Fibroblast of lung (primary cell): ENCODE data around the gene FEM1C. TPM values are rescaled to one million over a fixed set of nuclear protein-coding genes. Genes with fewer than 3 reads are reported as not detected.

Experiments used
- DNase-seq, 2 donors: peaks; one replicate each; pipeline versions ENCODE4 v3.0.0 to v3.0.0-alpha.2; 2010; ENCODE audit warnings: low read depth in 2 of 2
- H2AFZ ChIP-seq: 2 replicates; pipeline ENCODE4 v1.5.1; 2012; ENCODE audit warnings: low read length, control low read depth, inconsistent platforms
- H3K27ac ChIP-seq: 2 replicates; pipeline ENCODE4 v1.5.1; 2011; ENCODE audit warnings: low read length, control low read depth; ENCODE audit not compliant: insufficient read depth
- H3K27me3 ChIP-seq: 2 replicates; pipeline ENCODE4 v1.5.1; 2011; ENCODE audit warnings: mild to moderate bottlenecking, low read length; ENCODE audit not compliant: control insufficient read depth, insufficient read depth
- H3K36me3 ChIP-seq: 2 replicates; pipeline ENCODE4 v1.5.1; 2011; ENCODE audit warnings: low read length; ENCODE audit not compliant: control insufficient read depth, insufficient read depth
- H3K4me1 ChIP-seq: 2 replicates; pipeline ENCODE4 v1.5.1; 2011; ENCODE audit warnings: low read length; ENCODE audit not compliant: control insufficient read depth, insufficient read depth; ENCODE audit errors: extremely low read depth
- H3K4me2 ChIP-seq: 2 replicates; pipeline ENCODE4 v1.5.1; 2011; ENCODE audit warnings: low read length, control low read depth; ENCODE audit not compliant: insufficient read depth; ENCODE audit errors: extremely low read depth
- H3K4me3 ChIP-seq, 4 experiments: fragments of 200-600 bp in 1 of 4; sonication (generic) in 1 of 4; replicated peaks in 1 of 4; 2 replicates each; pipeline ENCODE4 v1.5.1; 2011 to 2016; ENCODE audit warnings: low read length in 4 of 4, low read depth in 3 of 4, mild to moderate bottlenecking in 3 of 4, control low read depth in 2 of 4, inconsistent platforms in 1 of 4, mixed read lengths in 1 of 4; ENCODE audit not compliant: insufficient read depth in 1 of 4; ENCODE audit errors: control extremely low read depth in 1 of 4
- H3K79me2 ChIP-seq: 2 replicates; pipeline ENCODE4 v1.5.1; 2012; ENCODE audit warnings: mild to moderate bottlenecking, low read length, inconsistent platforms; ENCODE audit not compliant: control insufficient read depth, insufficient read depth
- H3K9ac ChIP-seq: 2 replicates; pipeline ENCODE4 v1.5.1; 2011; ENCODE audit warnings: mild to moderate bottlenecking, low read length, control low read depth; ENCODE audit not compliant: insufficient read depth
- H3K9me3 ChIP-seq: 2 replicates; pipeline ENCODE4 v1.5.1; 2012; ENCODE audit warnings: low read depth, low read length; ENCODE audit not compliant: control insufficient read depth, insufficient read depth
- H4K20me1 ChIP-seq: 2 replicates; pipeline ENCODE4 v1.5.1; 2011; ENCODE audit warnings: low read length; ENCODE audit not compliant: control insufficient read depth, insufficient read depth; ENCODE audit errors: extremely low read depth
- CTCF ChIP-seq, 2 donors: IDR thresholded peaks in 1 of 2; conservative IDR thresholded peaks in 1 of 2; 1 replicate in 1 of 2; 2 replicates in 1 of 2; pipeline ENCODE4 v1.5.1; 2011 to 2012; ENCODE audit warnings: low read length in 2 of 2, control low read depth in 1 of 2, inconsistent platforms in 1 of 2, low read depth in 1 of 2, mild to moderate bottlenecking in 1 of 2
- EZH2 ChIP-seq: IDR thresholded peaks from 2 replicates; pipeline ENCODE4 v1.5.1; 2012; ENCODE audit warnings: low read length, control low read depth, mild to moderate bottlenecking; ENCODE audit errors: missing control alignments
- polyA plus RNA-seq, 2 donors: library from polyadenylated mRNA; depleted of rRNA in 1 of 2; stranded (reverse) in 1 of 2; unstranded in 1 of 2; fragments of >200 nt; gene quantifications; 2 replicates each; pipeline ENCODE4 v1.2.1, GENCODE V29; 2011 to 2012; ENCODE audit warnings: missing spikeins in 1 of 2
- total RNA-seq: library from RNA; depleted of rRNA; stranded (reverse); fragments of >200 nt; gene quantifications from 2 replicates; pipeline ENCODE4 v1.2.1, GENCODE V29; 2014

FEM1C gene
- total and polyA plus RNA-seq, 2 donors (not counting 1 experiment from before 2014, with no cell fraction given): 26.4 to 53.2 TPM

- no peaks in the 10 kb centered on the region for H3K4me1 ChIP-seq
- no peaks in the 10 kb centered on the region for H3K9me3 ChIP-seq
- TF ChIP-seq CTCF (conservative IDR thresholded peaks at IDR 0.05 in 1 of 2, IDR thresholded peaks at IDR 0.05 in 1 of 2; ENCODE audit: low read depth in 1 of 2, low read length in 2 of 2) (no peak), EZH2 (no peak)
- no peaks in the 10 kb centered on the region for H4K20me1 ChIP-seq
- H3K27ac ChIP-seq: no peak overlapping the region
- H3K9ac ChIP-seq: no peak overlapping the region
- DNase-seq: no peak
- no peaks in the 10 kb centered on the region for H3K27me3 ChIP-seq
- no peaks in the 10 kb centered on the region for H3K79me2 ChIP-seq
- no peak overlapping the region for H3K4me3 ChIP-seq
- no peaks in the 10 kb centered on the region for H3K36me3 ChIP-seq
- no peak overlapping the region for H3K4me2 ChIP-seq
- H2AFZ ChIP-seq: no peak overlapping the region
Observed at GRCh38 chr5:115501464-115502210, 42.9 kb downstream of the FEM1C start.

DNA sequence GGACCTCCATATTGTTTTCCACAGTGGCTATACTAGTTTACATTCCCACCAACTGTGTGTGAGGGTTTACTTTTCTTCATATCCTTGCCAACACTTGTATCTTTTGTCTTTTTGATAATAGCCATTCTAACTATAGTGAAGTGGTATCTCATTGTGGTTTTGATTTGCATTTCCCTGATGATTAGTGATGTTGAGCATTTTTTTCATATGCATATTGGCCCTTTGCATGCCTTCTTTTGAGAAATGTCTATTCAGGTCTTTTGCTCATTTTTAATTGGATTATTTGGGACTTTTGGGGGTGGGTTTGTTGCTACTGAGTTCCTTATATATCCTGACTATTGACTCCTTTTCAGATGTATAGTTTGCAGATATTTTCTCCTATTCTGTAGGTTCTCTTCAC is 44.4 kb downstream of the FEM1C start:
- no peak overlapping the region for H3K4me3 ChIP-seq
- H4K20me1 ChIP-seq: no peaks in the 10 kb centered on the region
- TF ChIP-seq EZH2: no peak
- no peak for TF ChIP-seq CTCF (conservative IDR thresholded peaks at IDR 0.05 in 1 of 2, IDR thresholded peaks at IDR 0.05 in 1 of 2; ENCODE audit: low read depth in 1 of 2, low read length in 2 of 2)
- no peak overlapping the region for H3K27ac ChIP-seq
- no peaks in the 10 kb centered on the region for H3K79me2 ChIP-seq
- H3K9me3 ChIP-seq: no peaks in the 10 kb centered on the region
- no peak overlapping the region for H3K4me2 ChIP-seq
- no peak for DNase-seq
- H3K36me3 ChIP-seq: no peaks in the 10 kb centered on the region
- no peaks in the 10 kb centered on the region for H3K4me1 ChIP-seq
- no peak overlapping the region for H3K9ac ChIP-seq
- H3K27me3 ChIP-seq: no peaks in the 10 kb centered on the region
- no peak overlapping the region for H2AFZ ChIP-seq

DNA sequence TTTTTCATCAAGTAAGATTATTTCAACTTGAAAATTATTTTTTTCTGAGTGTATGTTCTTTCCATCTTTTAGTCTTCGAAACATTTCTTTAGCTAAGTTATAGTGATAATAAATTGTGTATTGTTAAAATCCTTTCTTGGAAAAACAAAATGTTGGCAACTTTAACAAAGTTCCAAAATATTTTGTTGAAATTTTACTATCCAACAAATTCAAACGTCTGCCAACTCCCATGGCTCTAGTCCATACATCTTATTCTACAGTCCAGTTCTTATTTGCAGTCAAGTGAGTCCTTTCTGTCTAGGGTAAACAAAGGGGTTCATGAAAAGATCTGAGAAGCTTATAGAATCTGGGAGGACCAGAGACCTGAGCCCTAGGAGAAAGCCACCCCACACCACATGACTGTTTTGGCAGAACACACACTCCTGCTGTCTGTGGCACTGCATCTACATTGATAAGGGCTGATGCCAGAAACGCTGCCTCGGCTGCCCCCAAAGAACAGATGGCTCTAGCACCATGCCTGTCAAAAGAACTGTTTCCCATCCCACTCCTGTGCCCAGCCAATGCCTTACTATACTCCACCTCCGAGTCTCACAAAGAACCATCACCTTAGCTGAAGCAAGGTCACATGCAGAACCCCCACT is 47.5 kb downstream of the FEM1C start:
- H2AFZ ChIP-seq: no peak overlapping the region
- no peak for TF ChIP-seq CTCF (conservative IDR thresholded peaks at IDR 0.05 in 1 of 2, IDR thresholded peaks at IDR 0.05 in 1 of 2; ENCODE audit: low read depth in 1 of 2, low read length in 2 of 2)
- no peaks in the 10 kb centered on the region for H3K9me3 ChIP-seq
- DNase-seq: no peak
- H3K4me3 ChIP-seq: no peak overlapping the region
- no peaks in the 10 kb centered on the region for H3K79me2 ChIP-seq
- no peaks in the 10 kb centered on the region for H4K20me1 ChIP-seq
- no peak overlapping the region for H3K9ac ChIP-seq
- H3K36me3 ChIP-seq: no peaks in the 10 kb centered on the region
- H3K4me1 ChIP-seq: no peaks in the 10 kb centered on the region
- no peak overlapping the region for H3K27ac ChIP-seq
- no peak overlapping the region for H3K4me2 ChIP-seq
- H3K27me3 ChIP-seq: no peaks in the 10 kb centered on the region
